GM10847 (cell line): Measurements from ENCODE around the gene CDK14.

Experiments used
- POLR2A ChIP-seq: IDR thresholded peaks from 2 replicates; pipeline ENCODE4 v1.6.1; 2011; ENCODE audit not compliant: insufficient read length; ENCODE audit errors: extremely low read depth

CDK14 gene

DNA sequence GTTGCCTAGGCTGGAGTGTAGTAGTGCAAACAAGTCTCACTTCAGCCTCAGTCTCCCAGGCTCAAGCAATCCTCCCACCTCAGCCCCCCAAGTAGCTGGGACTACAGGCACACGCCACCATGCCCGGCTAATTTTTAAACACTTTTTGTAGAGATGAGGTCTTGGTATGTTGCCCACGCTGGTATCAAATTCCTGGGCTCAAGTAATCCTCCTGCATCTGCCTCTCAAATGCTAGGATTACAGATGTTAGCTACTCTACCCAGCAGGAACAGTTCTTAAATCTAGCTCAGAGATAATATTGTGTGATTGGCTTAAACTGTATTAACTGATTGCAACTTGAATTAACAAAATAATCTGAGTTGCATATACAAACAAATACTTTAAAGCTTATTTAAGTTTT, 82.9 kb downstream of the CDK14 start:
- TF ChIP-seq POLR2A, result no peak

DNA sequence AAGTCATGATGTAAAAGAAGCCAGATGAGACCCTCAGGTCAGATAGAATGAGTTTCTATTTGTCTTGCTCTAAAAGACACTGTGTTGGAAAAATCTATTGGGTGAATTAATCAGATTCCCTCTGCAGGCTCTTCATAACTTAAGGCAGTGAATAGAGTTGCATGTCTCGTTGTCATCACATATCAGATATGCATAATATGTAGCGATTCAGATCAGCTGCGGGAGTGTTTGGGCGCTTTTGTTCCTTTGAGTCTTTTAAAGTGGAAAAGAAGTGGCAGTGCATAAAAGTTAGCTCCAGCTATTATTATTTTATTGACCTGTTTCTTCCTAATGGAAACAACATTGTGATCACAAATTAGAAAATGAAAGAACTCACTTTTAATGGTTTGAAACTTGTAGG, 84.4 kb downstream of the CDK14 start:
- no peak for TF ChIP-seq POLR2A

DNA sequence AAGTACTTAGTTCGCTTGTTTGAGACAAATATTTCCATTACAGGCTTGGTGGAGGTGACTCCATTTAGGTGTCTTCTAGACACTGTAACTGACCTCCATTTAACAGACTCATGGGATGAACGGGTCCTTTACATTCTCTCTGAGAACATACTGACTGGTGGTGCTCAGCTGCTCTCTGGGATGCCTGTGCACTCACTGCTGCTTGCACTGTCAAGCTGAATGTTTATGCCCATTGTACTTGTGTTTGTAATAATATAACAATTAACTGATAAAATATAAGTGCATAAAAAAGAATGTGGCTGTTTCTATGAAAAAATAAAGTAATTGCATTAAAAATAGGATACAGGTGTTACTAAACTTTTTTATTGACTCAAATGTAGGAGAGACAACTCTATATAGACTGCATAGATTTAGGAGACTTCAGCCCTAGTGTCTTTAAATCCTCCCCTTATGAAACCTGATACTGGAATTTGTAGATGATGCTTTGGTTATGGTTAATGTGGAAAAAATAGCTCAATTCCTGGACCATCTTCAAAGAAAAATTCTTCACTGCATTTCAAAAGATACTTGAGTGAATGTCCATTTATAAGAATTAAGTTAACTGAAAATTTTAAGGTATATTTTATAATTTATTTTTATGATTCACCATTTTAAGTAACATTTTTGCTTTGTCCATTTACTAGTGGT, 85.4 kb downstream of the CDK14 start:
- TF ChIP-seq POLR2A, result no peak

DNA sequence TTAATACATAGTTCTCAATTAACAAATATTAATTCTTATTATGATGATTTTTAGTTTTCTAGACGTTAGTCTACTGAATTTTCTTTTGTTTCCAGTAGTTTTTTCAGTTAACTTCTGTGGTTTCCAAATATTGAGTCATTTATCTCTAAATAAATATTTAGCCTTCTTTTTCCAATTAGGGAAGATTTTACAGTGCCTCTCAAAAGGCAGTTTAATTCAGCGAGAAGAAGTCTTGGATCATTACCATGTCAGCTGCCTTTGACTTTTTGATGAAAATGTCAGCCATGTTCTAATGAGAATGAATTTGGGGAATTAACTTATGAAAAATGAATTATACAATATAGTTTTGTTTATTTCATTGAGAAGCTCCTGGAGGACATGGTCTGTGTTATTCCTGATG, 90.0 kb downstream of the CDK14 start:
- no peak for TF ChIP-seq POLR2A

DNA sequence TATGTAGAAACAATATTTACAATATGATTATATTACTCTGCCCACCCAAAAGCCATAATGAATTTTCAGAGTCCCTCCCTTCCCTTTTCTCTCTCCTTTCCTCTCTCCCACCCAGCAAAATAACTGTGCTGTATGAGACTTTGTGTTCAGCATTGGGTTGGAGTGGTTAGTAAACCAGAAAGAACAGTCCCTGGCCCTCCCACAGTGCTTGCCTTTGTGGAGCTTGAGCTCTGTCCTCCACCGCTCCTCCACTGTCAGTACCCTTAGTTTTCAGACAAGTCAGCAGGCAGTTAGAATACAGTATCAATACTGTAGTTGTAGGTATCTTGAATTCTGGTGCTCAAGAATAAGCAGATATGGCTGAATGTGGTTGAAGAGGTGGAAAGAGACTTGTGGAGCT, 92.7 kb downstream of the CDK14 start:
- no peak for TF ChIP-seq POLR2A

DNA sequence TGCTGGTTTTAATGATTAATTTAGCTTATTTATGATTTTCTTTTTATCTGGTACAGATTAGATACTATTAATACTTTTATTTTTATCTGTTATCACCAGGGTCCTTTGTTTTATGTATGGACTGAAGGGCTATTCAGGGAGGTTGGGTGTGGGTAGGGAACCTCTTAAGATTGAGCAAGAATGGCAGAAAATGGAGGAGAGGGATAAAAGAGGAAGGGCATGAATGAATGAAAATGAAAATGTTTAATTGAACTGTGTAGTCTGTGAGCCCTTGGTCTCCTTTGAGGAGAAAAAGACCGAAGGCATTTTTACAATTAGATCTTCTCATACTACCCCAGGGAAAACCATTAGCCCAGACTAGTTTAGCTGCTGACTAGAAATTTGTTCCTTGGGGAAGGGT, 93.1 kb downstream of the CDK14 start:
- no peak for TF ChIP-seq POLR2A

DNA sequence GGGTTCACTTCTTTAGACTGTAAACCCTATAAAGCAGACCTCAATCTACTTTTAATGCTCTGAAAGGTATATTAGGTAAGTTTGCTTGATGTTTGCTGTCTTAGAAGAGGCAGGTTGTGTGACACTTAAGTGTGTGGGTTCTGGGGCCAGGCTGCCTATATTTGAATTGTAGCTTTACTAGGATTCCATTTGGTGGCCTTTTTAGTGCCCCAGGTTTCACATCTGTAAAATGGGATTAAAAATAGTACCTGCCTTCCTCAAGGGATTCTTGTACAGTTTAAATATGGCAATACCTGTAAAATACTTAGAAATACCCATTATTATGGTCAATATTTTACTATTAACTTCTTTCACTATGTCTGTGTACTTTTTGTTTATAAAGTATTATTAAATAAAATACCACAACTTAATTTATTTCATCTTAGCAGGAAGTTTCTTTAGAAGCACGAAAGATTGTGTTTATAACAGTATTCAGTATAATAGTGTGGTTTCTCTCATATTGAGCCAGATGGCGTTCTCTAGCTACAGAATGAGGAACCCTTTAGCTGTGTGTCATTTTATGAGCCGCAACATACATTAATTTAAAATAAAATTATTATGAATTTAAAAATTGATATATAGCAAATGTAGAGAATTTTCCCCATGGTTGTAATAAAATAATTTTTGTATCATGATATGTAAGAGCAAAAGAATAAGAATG, 94.2 kb downstream of the CDK14 start:
- no peak for TF ChIP-seq POLR2A

DNA sequence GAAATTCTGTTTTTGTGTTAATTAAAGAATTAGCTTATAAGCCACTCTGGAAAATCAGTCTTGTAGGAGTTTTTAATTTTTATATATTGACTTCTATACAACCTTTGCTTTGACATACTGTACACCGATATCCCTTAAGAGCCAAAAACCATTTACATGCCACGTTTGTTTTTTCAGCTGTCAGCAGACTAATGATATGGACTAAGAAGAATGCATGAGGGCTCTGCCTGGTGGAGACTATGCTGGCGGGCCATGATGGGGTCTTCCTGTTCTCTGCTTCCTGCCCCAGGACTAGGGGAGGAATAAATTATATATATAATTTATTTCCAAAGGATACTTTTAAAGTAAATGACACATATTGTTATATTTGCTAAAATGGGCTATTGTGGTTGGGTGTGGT, 96.3 kb downstream of the CDK14 start:
- no peak for TF ChIP-seq POLR2A

DNA sequence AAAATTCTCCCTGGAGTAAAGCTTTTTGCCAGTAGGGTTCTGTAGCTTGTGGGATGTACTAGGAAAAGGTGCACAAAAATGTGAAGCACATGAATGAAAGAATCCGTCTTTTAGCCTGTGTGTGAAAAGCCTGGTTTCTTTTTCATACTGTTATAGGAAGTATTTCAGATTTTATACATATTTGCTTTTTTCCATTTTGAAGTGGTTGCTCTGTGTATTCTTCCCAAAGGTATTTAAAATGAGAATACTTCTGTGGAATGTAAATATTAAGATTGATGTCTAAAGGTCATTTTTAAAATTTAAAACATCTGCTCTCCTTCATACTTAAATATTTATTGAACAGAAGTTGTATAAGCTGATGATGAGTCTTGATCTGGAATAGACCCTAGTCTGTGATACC, 96.8 kb downstream of the CDK14 start:
- TF ChIP-seq POLR2A, result no peak

DNA sequence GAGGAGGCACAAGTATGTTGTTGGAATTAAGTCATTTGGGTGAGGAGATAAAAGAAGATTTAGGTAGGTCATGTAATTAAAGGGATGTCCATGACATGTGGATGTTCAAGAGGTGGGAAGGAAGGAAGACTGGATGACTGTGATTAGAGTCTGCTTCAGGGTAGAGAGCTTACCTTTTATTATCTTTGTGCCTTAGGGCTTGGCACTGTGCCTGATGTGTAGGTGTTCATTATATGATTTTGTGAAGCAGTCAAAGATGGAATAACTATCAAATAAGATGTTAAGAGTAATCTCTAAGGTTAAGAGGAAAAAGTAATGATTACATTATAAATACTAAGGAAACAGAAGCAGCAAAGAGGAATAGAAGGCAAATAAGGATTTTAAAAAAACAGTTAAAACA, 97.8 kb downstream of the CDK14 start:
- TF ChIP-seq POLR2A, result no peak

DNA sequence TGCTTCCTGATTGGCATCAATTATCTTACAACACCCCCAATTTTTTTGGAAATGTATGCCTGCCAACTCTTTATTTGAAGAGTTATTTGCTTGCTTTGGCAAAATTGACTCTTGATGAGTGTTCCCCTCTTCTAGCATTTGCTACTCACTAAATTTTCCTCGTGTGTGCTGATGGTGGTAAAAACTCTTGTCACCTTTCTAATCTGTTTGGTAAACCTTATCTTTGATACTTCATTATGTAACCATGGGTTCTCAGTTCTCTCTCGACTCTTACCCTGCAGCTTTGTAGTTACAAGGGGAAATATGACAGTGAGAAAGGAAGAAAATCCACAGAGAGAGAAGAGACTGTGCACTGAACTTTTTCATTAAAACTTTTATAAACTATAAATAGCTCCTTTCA, 102.5 kb downstream of the CDK14 start:
- no peak for TF ChIP-seq POLR2A

DNA sequence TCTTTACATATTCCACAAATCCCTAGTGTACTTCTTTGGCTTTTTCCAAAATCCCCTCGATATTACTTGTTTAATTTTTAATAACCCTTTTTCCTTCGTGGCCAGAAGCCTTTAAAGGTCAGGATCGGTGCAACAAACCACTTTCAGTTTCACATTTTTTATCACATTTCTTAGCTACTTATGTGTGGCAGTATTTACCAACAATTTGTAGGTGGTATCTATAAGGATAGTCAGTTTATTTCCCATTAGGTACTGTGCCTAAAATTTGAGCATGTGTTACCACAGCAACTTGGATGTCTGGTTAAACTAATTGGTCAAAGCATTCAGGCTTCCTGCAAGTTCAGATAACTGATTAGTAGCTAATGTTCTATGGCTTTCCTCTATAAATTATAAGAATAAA, 104.9 kb downstream of the CDK14 start:
- TF ChIP-seq POLR2A, result no peak

DNA sequence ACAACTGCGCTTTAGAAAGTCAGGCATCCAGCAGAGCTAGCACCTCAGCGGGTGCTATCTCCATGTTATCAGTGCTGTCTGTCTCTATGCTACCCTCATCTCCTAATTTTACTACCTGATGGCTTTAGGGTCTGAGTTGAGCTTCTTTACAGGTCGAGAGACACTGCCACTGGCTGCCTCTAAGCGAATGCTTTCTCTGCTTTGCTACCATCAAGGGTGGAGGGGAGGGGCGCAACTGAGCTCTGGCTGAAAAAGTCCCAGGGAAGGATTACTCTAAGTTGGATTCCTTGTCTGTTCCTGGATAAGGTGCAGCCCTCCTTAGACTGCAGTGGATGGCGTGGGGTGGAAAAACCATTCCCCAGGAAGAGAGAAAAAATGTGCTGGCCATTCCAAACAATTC, 105.7 kb downstream of the CDK14 start:
- TF ChIP-seq POLR2A, result no peak

DNA sequence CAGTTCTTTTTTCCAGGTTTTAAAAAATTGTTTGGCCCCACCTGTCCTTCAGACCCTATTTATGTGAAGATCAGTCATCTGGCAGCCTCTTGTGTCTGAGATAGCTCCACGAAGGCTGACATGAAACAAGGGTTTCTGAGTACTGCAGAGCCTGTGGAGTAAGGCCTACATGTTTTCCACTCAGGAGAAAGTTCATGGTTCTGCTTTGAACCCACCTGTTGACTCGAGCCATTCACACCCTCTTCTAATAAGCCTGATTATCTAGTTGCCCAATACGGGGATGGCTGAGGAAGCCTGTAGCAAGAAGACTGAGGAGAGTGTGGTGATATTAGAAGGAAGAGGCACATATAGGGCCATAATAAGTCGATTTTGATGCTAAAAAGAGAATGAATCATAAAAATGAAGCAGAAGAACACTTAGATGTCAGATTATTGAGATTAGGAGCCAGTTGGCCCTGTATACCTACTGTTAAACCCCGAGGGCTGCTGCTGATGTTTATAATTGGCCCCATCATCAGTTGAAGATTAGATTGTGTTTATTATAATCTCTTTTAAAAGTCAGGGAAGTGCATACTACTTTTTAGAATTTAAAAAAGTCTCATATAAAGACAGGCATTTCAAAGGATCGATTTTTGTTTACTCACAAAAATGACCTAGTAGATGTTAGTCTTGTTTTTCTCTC, 109.4 kb downstream of the CDK14 start:
- no peak for TF ChIP-seq POLR2A

DNA sequence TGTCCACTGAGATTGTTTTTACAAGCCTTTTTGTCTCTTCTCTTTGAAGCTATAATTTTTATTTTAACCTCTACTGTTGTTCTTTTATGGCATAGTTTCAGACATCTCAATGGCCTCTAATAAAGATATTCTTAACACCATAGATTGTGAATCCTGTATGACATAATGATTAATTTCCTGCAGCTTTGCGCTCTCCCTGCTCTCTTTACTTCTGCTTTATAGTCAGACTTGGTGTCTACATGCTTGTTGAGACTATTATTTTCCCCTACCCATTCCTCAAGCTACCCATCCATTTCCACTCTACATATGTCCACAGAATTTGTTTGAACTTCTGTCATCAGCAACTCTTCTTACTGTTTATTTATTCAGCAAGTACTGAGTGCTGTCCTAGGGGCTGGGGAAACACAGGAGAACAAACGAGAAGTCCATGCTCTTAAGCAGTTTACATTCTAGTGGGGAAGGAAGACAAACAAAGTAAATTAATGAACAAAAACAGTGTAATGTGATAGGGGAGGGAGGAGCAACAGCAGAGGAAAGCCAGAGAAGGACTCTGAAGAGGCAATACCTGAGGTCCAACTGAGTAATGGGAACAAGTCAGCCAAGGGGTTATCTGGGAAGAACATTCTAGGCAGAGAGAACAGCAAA, 110.1 kb downstream of the CDK14 start:
- no peak for TF ChIP-seq POLR2A

DNA sequence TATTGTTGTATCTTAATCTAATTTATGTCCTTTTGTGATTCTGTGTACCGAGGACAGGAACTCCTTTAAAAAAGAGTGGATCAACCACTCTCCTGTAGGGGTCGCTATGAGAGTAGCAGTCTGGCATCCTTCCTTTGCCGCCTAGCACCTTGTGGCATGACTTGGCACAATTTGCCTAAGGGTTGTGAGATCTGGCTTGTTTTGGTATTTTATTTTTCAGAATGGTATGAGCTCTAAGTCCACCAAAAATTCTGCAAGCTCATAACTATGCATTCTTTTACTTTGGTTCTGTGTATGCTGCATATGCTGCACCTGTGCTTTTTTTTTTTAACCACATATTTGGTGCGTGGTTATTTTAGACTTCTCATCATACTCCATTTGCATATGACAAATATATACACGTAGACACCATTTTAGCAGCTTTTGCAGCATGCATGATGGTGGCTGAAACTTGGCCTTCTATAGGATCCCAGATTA, 112.8 kb downstream of the CDK14 start:
- TF ChIP-seq POLR2A, result no peak
